Neutrophil (primary cell): ENCODE data around the gene CTPS1.

Source experiments
- H3K27ac ChIP-seq: fragments of 200-600 bp; sonication (generic); 2 replicates; pipeline ENCODE4 v1.5.1; 2016; ENCODE audit warnings: mild to moderate bottlenecking, moderate library complexity
- H3K27me3 ChIP-seq: fragments of 200-600 bp; sonication (generic); 2 replicates; pipeline ENCODE4 v1.6.0; 2016; ENCODE audit warnings: mild to moderate bottlenecking
- H3K36me3 ChIP-seq: fragments of 200-600 bp; sonication (generic); 2 replicates; pipeline ENCODE4 v1.5.1; 2017
- H3K4me1 ChIP-seq, 2 experiments: fragments of 200-600 bp in 1 of 2; sonication (generic) in 1 of 2; 1 replicate in 1 of 2; 2 replicates in 1 of 2; pipeline versions ENCODE4 v1.5.1 to v1.6.1; 2013 to 2016; ENCODE audit warnings: low read depth in 1 of 2, low read length in 1 of 2, mild to moderate bottlenecking in 1 of 2, moderate library complexity in 1 of 2; ENCODE audit not compliant: control insufficient read depth in 1 of 2, insufficient read depth in 1 of 2
- H3K4me3 ChIP-seq, 2 experiments: fragments of 200-600 bp in 1 of 2; sonication (generic) in 1 of 2; 1 replicate in 1 of 2; 2 replicates in 1 of 2; pipeline ENCODE4 v1.5.1; 2013 to 2016; ENCODE audit warnings: low read depth in 1 of 2, low read length in 1 of 2, mild to moderate bottlenecking in 1 of 2, moderate library complexity in 1 of 2
- H3K9me3 ChIP-seq: fragments of 200-600 bp; sonication (generic); 2 replicates; pipeline ENCODE4 v1.5.1; 2016
- CTCF ChIP-seq: fragments of 200-600 bp; sonication (generic); IDR thresholded peaks from 2 replicates; pipeline ENCODE4 v1.5.1; 2016; ENCODE audit warnings: antibody characterized with exemption

Gene CTPS1

DNA sequence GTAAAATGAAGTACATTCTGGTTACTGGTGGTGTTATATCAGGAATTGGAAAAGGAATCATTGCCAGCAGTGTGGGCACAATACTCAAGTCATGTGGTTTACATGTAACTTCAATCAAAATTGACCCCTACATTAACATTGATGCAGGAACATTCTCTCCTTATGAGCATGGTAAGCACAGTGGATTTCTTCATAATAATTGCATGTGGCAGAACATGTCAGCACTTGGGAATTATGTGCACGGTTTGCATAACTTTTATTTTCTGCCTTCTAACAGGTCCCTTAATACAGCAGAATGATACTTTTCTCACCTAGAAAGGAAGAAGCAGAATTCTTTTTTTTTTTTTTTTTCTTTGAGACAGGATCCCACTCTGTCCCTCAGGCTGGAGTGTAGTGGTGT lies 3.8 kb downstream of the CTPS1 start:
- no peak for TF ChIP-seq CTCF
- no peak overlapping the region for H3K27ac ChIP-seq
- H3K4me3 ChIP-seq, result no peak overlapping the region
- H3K4me1 ChIP-seq, result peaks cover 9 to 16% of the 10 kb centered on the region in 2 experiments
- no peaks in the 10 kb centered on the region for H3K27me3 ChIP-seq
- H3K36me3 ChIP-seq, result peaks cover 21% of the 10 kb centered on the region
- no peaks in the 10 kb centered on the region for H3K9me3 ChIP-seq

DNA sequence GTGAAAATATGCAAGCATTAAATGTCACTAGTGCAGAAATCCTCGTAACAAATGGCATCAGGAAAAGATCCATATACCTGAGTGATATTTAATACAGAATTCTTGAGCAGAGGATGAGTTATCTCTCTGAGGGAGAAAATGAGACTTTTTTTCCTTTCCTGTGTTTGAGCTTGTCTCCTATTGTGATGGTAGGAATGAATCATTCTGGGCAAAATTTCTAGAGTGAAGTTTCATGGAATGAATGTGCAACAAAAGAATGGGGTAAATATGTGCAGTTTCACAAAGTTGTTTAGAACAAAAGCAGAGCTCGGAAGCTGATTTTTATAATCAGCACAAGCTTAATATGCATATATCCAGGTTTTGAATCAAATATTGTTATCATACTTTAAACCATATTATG lies 4.6 kb downstream of the CTPS1 start:
- TF ChIP-seq CTCF, result no peak
- no peak overlapping the region for H3K27ac ChIP-seq
- no peaks in the 10 kb centered on the region for H3K27me3 ChIP-seq
- peaks cover 23% of the 10 kb centered on the region for H3K36me3 ChIP-seq
- H3K9me3 ChIP-seq, result no peaks in the 10 kb centered on the region
- H3K4me1 ChIP-seq, result peaks cover 9 to 13% of the 10 kb centered on the region in 2 experiments
- no peak overlapping the region for H3K4me3 ChIP-seq

DNA sequence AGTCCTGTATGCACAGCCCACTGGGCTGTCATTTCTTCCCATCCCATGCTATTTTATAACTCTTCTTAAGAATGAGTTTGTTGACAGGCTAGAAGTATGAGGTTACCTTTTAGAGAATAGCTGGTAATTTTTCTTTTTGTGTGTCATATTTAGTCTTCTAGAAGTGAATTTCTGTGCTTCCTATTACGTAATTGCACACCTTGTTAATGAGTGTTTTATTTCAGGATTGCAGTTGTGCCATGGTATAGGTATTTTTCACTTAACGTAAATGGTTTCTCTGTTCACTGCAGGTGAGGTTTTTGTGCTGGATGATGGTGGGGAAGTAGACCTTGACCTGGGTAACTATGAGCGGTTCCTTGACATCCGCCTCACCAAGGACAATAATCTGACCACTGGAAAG lies 5.0 kb downstream of the CTPS1 start:
- H3K36me3 ChIP-seq, result peaks cover 26% of the 10 kb centered on the region

DNA sequence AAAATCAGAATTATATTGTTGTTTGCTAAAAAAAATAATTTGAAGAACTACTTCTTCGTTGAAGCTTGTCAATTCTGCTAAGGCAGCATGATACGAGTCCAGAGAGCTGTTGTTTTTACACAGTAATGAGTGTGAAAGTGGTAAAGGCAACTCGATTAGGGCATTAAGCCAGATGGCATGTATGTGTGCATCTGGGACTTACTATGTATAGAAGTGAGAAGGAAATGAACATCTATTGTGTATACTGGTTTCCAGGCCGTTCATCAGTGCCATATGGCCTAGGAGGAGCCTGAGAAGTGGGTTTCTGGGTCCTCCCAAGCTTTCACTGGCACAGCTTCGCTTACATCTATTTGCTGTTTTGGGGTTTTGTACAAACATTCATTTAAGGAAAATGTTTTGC lies 5.7 kb downstream of the CTPS1 start:
- Histone ChIP-seq H3K4me3 (no peak overlapping the region), H3K4me1 (peaks cover 7 to 9% of the 10 kb centered on the region in 2 experiments), H3K27me3 (no peaks in the 10 kb centered on the region), H3K9me3 (no peaks in the 10 kb centered on the region), H3K27ac (no peak overlapping the region), H3K36me3 (peaks cover 26% of the 10 kb centered on the region)
- TF ChIP-seq CTCF, result no peak

More for the DNA sequence above, 5.0 kb downstream of the CTPS1 start:
- no peaks in the 10 kb centered on the region for H3K27me3 ChIP-seq
- H3K4me1 ChIP-seq, result peaks cover 9 to 11% of the 10 kb centered on the region in 2 experiments
- TF ChIP-seq CTCF, result no peak
- no peak overlapping the region for H3K27ac ChIP-seq
- H3K9me3 ChIP-seq, result no peaks in the 10 kb centered on the region
- H3K4me3 ChIP-seq, result no peak overlapping the region

- TF ChIP-seq CTCF, result no peak
- H3K36me3 ChIP-seq, result peaks cover 26% of the 10 kb centered on the region
- no peak overlapping the region for H3K27ac ChIP-seq
- H3K27me3 ChIP-seq, result no peaks in the 10 kb centered on the region
- H3K4me1 ChIP-seq, result peaks cover under 1 to 2% of the 10 kb centered on the region in 2 experiments
- H3K9me3 ChIP-seq, result no peaks in the 10 kb centered on the region
- H3K4me3 ChIP-seq, result no peak overlapping the region
Measured at GRCh38 chr1:40985875-40986274, 6.4 kb downstream of the CTPS1 start.

DNA sequence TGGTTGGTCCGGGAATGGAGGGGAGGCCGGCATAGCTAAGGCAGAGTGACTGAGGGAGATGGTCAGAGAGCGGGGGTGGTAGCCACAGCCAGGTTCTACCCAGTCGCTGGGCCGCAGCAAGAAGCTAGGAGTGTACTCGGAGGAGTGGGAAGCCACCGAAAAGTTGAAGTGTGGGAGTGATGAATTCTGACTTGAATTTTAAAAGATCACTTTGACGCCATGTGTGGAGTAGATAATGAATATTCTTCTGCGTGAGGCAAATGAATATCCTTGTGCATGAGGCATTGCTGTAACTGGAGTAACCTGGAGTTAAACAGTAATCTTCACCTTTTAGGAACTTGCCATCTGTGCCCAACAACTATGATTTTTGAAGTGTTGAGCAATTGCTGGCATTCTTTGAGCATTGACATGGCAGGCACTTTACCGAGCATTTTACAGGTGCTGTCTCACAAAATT lies 6.9 kb downstream of the CTPS1 start:
- Histone ChIP-seq H3K36me3 (peaks cover 26% of the 10 kb centered on the region), H3K4me3 (no peak overlapping the region), H3K9me3 (no peaks in the 10 kb centered on the region), H3K27ac (no peak overlapping the region), H3K27me3 (no peaks in the 10 kb centered on the region), H3K4me1 (no peaks in the 10 kb centered on the region)
- TF ChIP-seq CTCF, result no peak
